CD4-positive, alpha-beta T cell treated with Interleukin-10 for 1 hour (primary cell): ENCODE measurements around the gene HLA-C.
"Not testable (repeated sequence)": the region's sequence is repeated elsewhere in the genome, so short reads cannot be mapped to it uniquely, and the experiment has no call there.

Source experiments
- DNase-seq: peaks from one replicate; pipeline ENCODE4 v3.0.0-alpha.2; 2020

HLA-C gene

GRCh38 chr6:31271641-31272357, at the start of gene HLA-C:
Gene HLA-C (minus strand): TSS chr6:31272092. CDS start chr6:31272071, 21 bp downstream.
- DNase-seq, result peak; percentile 97

GRCh38 chr6:31321005-31321707, 49.3 kb upstream of the HLA-C start:
- DNase-seq, result no peak

- no peak for DNase-seq
Measured at GRCh38 chr6:31317036-31317435, 45.1 kb upstream of the HLA-C start.

GRCh38 chr6:31309641-31310040, 37.7 kb upstream of the HLA-C start:
- DNase-seq, result no peak

GRCh38 chr6:31308845-31309175, 36.9 kb upstream of the HLA-C start:
- no peak for DNase-seq

- peak; percentile 71 for DNase-seq
Measured at GRCh38 chr6:31308050-31308844, 36.4 kb upstream of the HLA-C start.

GRCh38 chr6:31307669-31308049, 35.8 kb upstream of the HLA-C start:
- DNase-seq, result no peak

- no peak for DNase-seq
Measured at GRCh38 chr6:31305703-31306219, 33.9 kb upstream of the HLA-C start.

- no peak for DNase-seq
Measured at GRCh38 chr6:31304683-31305082, 32.8 kb upstream of the HLA-C start.

GRCh38 chr6:31300797-31301196, 28.9 kb upstream of the HLA-C start:
- DNase-seq, result no peak

GRCh38 chr6:31299947-31300346, 28.1 kb upstream of the HLA-C start:
- no peak for DNase-seq

- no peak for DNase-seq
Measured at GRCh38 chr6:31299511-31299910, 27.6 kb upstream of the HLA-C start.

- no peak for DNase-seq
Measured at GRCh38 chr6:31294056-31294455, 22.2 kb upstream of the HLA-C start.

GRCh38 chr6:31293343-31293742, 21.5 kb upstream of the HLA-C start:
- DNase-seq, result no peak

- no peak for DNase-seq
Measured at GRCh38 chr6:31289788-31290187, 17.9 kb upstream of the HLA-C start.

GRCh38 chr6:31287619-31288018, 15.7 kb upstream of the HLA-C start:
- no peak for DNase-seq

GRCh38 chr6:31285982-31286381, 14.1 kb upstream of the HLA-C start:
- no peak for DNase-seq

GRCh38 chr6:31285486-31285885, 13.6 kb upstream of the HLA-C start:
- no peak for DNase-seq

GRCh38 chr6:31279647-31280046, 7.8 kb upstream of the HLA-C start:
- DNase-seq, result not testable (repeated sequence)

GRCh38 chr6:31272836-31273626, 1.1 kb upstream of the HLA-C start:
- peak; percentile 42 for DNase-seq

GRCh38 chr6:31272436-31272835, 544 bp upstream of the HLA-C start:
- DNase-seq, result no peak

GRCh38 chr6:31270788-31271640, 878 bp downstream of the HLA-C start:
- peak; percentile 86 for DNase-seq
